HuH-7 (cell line): Measurements from ENCODE around the gene CYREN.
A peak's percentile ranks its signal among the peaks of the same experiment; 100 is the strongest.

Experiments used
- DNase-seq: peaks from one replicate; pipeline ENCODE4 v3.0.0; 2011; ENCODE audit warnings: low spot score

The CYREN gene

GRCh38 chr7:135197343-135197742 lies 26.8 kb upstream of the CYREN start:
- no peak for DNase-seq

- no peak for DNase-seq
Measured at GRCh38 chr7:135195968-135196629, 25.6 kb upstream of the CYREN start.

- no peak for DNase-seq
Measured at GRCh38 chr7:135195156-135195555, 24.6 kb upstream of the CYREN start.

- no peak for DNase-seq
Measured at GRCh38 chr7:135194494-135195095, 24.1 kb upstream of the CYREN start.

GRCh38 chr7:135193615-135194081 lies 23.1 kb upstream of the CYREN start:
- DNase-seq = no peak

GRCh38 chr7:135192914-135193536 lies 22.5 kb upstream of the CYREN start:
- DNase-seq = no peak

- DNase-seq = no peak
Measured at GRCh38 chr7:135190703-135191102, 20.2 kb upstream of the CYREN start.

GRCh38 chr7:135189961-135190360 lies 19.5 kb upstream of the CYREN start:
- no peak for DNase-seq

GRCh38 chr7:135189221-135189662 lies 18.7 kb upstream of the CYREN start:
- DNase-seq = no peak

- no peak for DNase-seq
Measured at GRCh38 chr7:135188298-135188984, 17.9 kb upstream of the CYREN start.

- no peak for DNase-seq
Measured at GRCh38 chr7:135186841-135187253, 16.3 kb upstream of the CYREN start.

GRCh38 chr7:135186261-135186540 lies 15.7 kb upstream of the CYREN start:
- DNase-seq = no peak

- no peak for DNase-seq
Measured at GRCh38 chr7:135185471-135186260, 15.2 kb upstream of the CYREN start.

- DNase-seq = no peak
Measured at GRCh38 chr7:135184254-135184841, 13.8 kb upstream of the CYREN start.

GRCh38 chr7:135183478-135183877 lies 13.0 kb upstream of the CYREN start:
- no peak for DNase-seq

GRCh38 chr7:135181929-135182678 lies 11.6 kb upstream of the CYREN start:
- no peak for DNase-seq

- no peak for DNase-seq
Measured at GRCh38 chr7:135181261-135181928, 10.9 kb upstream of the CYREN start.

- no peak for DNase-seq
Measured at GRCh38 chr7:135180122-135180521, 9.6 kb upstream of the CYREN start.

- DNase-seq = peak; percentile 84
Measured at GRCh38 chr7:135179321-135179925, 8.9 kb upstream of the CYREN start.

- no peak for DNase-seq
Measured at GRCh38 chr7:135178364-135178763, 7.9 kb upstream of the CYREN start.
